BJ (cell line): ENCODE results near the gene LUZP1. TPM values are rescaled to one million over a fixed set of nuclear protein-coding genes. Genes with fewer than 3 reads are reported as not detected.
A peak's percentile ranks its signal among the peaks of the same experiment; 100 is the strongest.

Experiments
- CTCF ChIA-PET: fragments of 350-600 bp; formaldehyde crosslinking; extraction: SDS; loops from one replicate; lab custom pipeline; 2021; ENCODE audit warnings: antibody characterized with exemption, inconsistent platforms; lab: Yijun Ruan, JAX
- POLR2A ChIA-PET: fragments of 300-600 bp; sonication (Branson Sonifier 250); formaldehyde crosslinking; extraction: SDS; loops from one replicate; lab custom pipeline; 2021; ENCODE audit warnings: antibody characterized with exemption; lab: Charles Lee
- DNase-seq: peaks from one replicate; pipeline ENCODE4 v3.0.0-alpha.2; 2011; ENCODE audit warnings: low read depth
- H3K27me3 ChIP-seq: 2 replicates; pipeline ENCODE4 v1.6.0; 2011; ENCODE audit warnings: low read length; ENCODE audit not compliant: control insufficient read depth, insufficient read depth
- H3K36me3 ChIP-seq: 2 replicates; pipeline ENCODE4 v1.5.1; 2011; ENCODE audit warnings: low read length; ENCODE audit not compliant: control insufficient read depth, insufficient read depth
- H3K4me3 ChIP-seq: 2 replicates; pipeline ENCODE4 v1.5.1; 2011; ENCODE audit warnings: low read depth, mild to moderate bottlenecking, control low read depth, low read length
- CTCF ChIP-seq: IDR thresholded peaks from 2 replicates; pipeline ENCODE4 v1.5.1; 2011; ENCODE audit warnings: low read depth, mild to moderate bottlenecking, control low read depth, inconsistent platforms, low read length, moderate library complexity; ENCODE audit not compliant: insufficient read depth
- polyA plus RNA-seq: library from polyadenylated mRNA; depleted of rRNA; stranded (reverse); fragments of >200 nt; gene quantifications from 2 replicates; pipeline ENCODE4 v1.2.3, GENCODE V29; 2011

The LUZP1 gene
- polyA plus RNA-seq, 1 experiment: 22.0 TPM

DNA sequence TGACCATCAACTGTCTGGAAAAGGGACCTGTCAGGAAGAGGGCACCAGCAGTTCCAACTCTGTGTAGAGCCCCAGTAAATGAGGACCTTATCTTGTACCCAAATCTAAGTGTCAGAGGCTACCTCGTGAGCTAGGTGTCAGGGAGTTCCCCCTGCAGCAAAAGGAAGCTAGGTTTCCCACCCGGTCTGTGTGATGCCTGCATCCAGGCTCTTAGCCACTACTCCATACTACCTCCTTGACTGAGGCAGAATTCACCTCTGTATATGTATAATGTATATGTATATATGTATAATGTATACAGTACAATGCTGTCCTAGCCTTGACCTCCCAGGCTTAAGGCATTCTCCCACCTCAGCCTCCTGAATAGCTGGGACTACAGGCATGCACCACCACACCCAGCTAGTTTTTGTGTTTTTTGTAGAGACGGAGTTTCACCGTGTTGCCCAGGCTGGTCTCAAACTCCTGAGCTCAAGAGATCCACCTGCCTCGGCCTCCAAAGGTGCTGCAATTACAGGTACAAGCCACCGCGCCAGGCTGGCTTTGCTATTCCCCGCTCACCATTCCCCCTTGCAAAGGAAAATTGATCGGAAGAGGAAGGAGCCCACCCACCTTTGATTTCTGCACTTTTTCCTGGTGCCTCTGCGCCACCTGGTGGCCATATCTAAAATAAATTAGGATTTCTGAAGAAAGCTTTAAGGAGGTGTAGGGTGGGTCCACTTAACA, 15.7 kb upstream of the LUZP1 start:
- H3K4me3 ChIP-seq: peak overlapping the region; percentile 23; the same call in 1 of the 2 replicates
- H3K36me3 ChIP-seq: no peaks in the 10 kb centered on the region
- ChIA-PET POLR2A (interaction anchor here (0.5 kb wide), 1 partner anchor 193 kb away, joined by 8 read pairs; no protein-coding TSS in a partner anchor), CTCF (interaction anchor here (0.6 to 12.5 kb wide), 49 partner anchors 10 to 510 kb away, joined by 3 to 412 read pairs (median 5); partner anchors contain the start of genes HNRNPR, LACTBL1 and LUZP1)
- H3K27me3 ChIP-seq: no peaks in the 10 kb centered on the region
- TF ChIP-seq CTCF: peak; percentile 61
- DNase-seq: no peak

GRCh38 chr1:23179862-23180261, 11.2 kb upstream of the LUZP1 start:
- CTCF ChIA-PET: interaction anchor here (1.2 to 12.5 kb wide), 3 partner anchors 17 to 203 kb away, joined by 3 to 412 read pairs (median 3); no protein-coding TSS in a partner anchor
- POLR2A ChIA-PET: no interaction called here
- no peak for DNase-seq
- Histone ChIP-seq H3K27me3 (no peaks in the 10 kb centered on the region), H3K36me3 (no peaks in the 10 kb centered on the region), H3K4me3 (no peak overlapping the region)
- no peak for TF ChIP-seq CTCF

GRCh38 chr1:23178950-23179349, 10.3 kb upstream of the LUZP1 start:
- ChIA-PET CTCF (interaction anchor here (0.6 to 12.5 kb wide), 4 partner anchors 8 to 125 kb away, joined by 3 to 412 read pairs (median 3); no protein-coding TSS in a partner anchor), POLR2A (no interaction called here)
- no peak for DNase-seq
- H3K36me3 ChIP-seq: no peaks in the 10 kb centered on the region
- no peak overlapping the region for H3K4me3 ChIP-seq
- peak; percentile 22; the same call in 1 of the 2 replicates for TF ChIP-seq CTCF
- no peaks in the 10 kb centered on the region for H3K27me3 ChIP-seq

DNA sequence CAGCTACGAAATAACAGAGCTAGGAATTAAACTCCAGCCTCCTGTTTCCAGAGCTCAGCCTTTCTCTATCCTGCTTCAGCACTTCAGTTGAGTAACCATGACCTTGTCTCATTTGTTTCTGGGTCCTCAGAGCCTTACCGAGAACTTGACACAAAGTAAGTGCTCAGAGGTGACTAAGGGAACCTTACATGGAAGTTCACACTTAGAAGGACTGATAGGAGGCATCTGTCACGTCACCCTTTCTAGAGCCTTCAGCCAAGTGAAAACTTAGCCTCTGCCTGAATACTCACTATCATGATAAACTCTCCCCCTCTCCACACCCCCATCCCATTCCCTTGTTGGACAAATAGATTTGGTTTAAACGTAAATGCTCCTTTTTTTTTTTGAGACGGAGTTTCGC, 9.8 kb upstream of the LUZP1 start:
- H3K36me3 ChIP-seq: no peaks in the 10 kb centered on the region
- ChIA-PET POLR2A (no interaction called here), CTCF (interaction anchor here (1.2 to 12.5 kb wide), 3 partner anchors 9 to 83 kb away, joined by 3 to 412 read pairs (median 3); no protein-coding TSS in a partner anchor)
- DNase-seq: no peak
- no peaks in the 10 kb centered on the region for H3K27me3 ChIP-seq
- H3K4me3 ChIP-seq: no peak overlapping the region
- TF ChIP-seq CTCF: no peak
